GM19239 (cell line): ENCODE measurements around the gene MNDA.
"Not testable (repeated sequence)": the region's sequence is repeated elsewhere in the genome, so short reads cannot be mapped to it uniquely, and the experiment has no call there.

Experiments
- DNase-seq: peaks from one replicate; pipeline ENCODE4 v3.0.0; 2011; ENCODE audit warnings: low spot score; ENCODE audit not compliant: insufficient read length
- FAIRE-seq: peaks from 2 replicates; lab custom pipeline; 2011; peaks lifted over from hg19 to GRCh38; lab: Jason Lieb, UNC

MNDA gene

GRCh38 chr1:158833264-158833663, 2.1 kb downstream of the MNDA start:
- FAIRE-seq (no peak), DNase-seq (no peak)

GRCh38 chr1:158836038-158836437, 4.9 kb downstream of the MNDA start:
- no peak for FAIRE-seq

GRCh38 chr1:158838660-158839059, 7.5 kb downstream of the MNDA start:
- DNase-seq (no peak), FAIRE-seq (no peak)

More at GRCh38 chr1:158836038-158836437, 4.9 kb downstream of the MNDA start:
- no peak for DNase-seq

GRCh38 chr1:158839566-158839965, 8.4 kb downstream of the MNDA start:
- no peak for DNase-seq
- FAIRE-seq = no peak

GRCh38 chr1:158840236-158840635, 9.1 kb downstream of the MNDA start:
- DNase-seq (no peak), FAIRE-seq (no peak)

DNA sequence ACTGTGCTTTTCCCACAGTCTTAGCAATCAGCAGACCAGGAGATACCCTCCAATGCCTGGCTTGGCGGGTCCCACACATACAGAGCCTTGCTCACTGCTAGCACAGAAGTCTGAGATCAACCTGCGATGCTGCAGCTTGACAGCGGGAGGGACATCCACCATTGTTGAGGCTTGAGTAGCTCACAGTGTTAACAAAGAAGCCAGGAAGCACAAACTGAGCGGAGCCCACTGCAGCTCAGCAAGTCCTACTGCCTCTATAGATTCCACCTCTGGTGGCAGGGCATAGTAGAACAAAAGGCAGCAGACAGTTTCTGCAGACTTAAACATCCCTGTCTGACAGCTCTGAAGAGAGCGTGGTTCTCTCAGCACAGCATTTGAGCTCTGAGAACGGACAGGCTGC, 33.4 kb downstream of the MNDA start:
- no peak for FAIRE-seq
- DNase-seq = no peak

DNA sequence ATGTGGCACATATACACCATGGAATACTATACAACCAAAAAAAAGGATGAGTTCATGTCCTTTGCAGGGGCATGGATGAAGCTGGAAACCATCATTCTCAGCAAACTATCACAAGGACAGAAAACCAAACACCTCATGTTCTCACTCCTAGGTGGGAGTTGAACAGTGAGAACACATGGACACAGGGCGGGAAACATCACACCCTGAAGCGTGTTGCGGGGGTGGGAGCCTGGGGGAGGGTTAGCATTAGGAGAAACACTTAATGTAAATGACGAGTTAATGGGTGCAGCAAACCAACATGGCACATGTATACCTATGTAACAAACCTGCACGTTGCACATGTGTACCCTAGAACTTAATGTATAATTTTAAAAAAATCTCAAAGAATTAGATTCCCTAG, 39.3 kb downstream of the MNDA start:
- not testable (repeated sequence) for DNase-seq, FAIRE-seq

DNA sequence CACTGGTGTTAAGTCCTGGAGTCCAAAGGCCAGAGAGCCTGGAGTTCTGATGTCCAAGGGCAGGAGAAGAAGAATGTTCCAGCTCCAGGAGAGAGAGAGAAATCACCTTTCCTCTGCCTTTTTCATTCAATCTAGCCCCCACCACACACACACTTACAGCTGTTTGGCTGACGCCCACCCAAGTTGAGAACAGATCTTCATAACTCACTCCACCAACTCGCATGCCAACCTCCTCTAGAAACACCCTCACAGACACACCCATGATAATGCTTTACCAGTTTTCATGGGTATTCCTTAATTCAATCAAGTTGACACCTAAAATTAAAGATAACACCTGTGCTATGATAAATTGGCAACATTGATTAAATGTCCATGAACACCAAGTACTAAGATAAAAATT, 42.0 kb downstream of the MNDA start:
- DNase-seq = no peak
- no peak for FAIRE-seq

GRCh38 chr1:158893654-158894053, 62.5 kb downstream of the MNDA start:
- FAIRE-seq (no peak), DNase-seq (no peak)

- DNase-seq (no peak), FAIRE-seq (no peak)
These were observed 67.6 kb downstream of the MNDA start for GRCh38 chr1:158898722-158899121.
